ENCODE data around the gene UGGT1. TPM values are rescaled to one million over a fixed set of nuclear protein-coding genes. Genes with fewer than 3 reads are reported as not detected.

UGGT1 gene
- total RNA-seq, 1 experiment from 2014 or later: 55.9 TPM

DNA sequence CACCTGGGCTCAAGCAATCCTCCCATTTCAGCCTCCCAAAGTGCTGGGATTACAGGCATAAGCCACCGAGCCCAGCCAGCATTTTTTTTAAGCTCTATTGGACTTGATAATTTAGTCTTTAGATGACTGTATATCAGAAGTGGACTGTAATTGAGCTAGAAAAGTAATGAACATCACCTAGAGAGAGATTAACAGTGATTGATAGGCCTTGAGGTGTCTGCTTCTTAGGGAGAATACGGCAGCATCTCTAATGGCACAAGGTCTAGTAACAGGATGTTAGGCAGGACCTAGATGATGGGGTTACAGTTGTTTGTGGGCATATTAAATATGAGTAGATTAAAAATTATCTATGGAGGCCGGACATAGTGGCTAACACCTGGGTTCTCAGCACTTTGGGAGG lies 17.7 kb upstream of the UGGT1 start:
- no peak overlapping the region for H4K5ac ChIP-seq (ENCODE audit: insufficient read length, low read depth, low read length)
- H4K8ac ChIP-seq (replicated peaks; ENCODE audit: insufficient read length, low read depth, low read length): no peak overlapping the region
- H3K4me1 Mint-ChIP-seq: no peaks in the 10 kb centered on the region
- no peak overlapping the region for H3K27ac ChIP-seq (ENCODE audit: insufficient read length, low read depth, low read length)
- H3K36me3 Mint-ChIP-seq (ENCODE audit: insufficient read depth in 1 of 3, low read depth in 3 of 3): no peaks in the 10 kb centered on the region; a peak in 1 of 7 replicates
- no peaks in the 10 kb centered on the region for H3K4me1 ChIP-seq (ENCODE audit: insufficient read depth, low read length)
- H2BK12ac ChIP-seq (ENCODE audit: insufficient read length, low read depth, low read length): no peak overlapping the region
- peaks cover 0 to 4% of the 10 kb centered on the region in 2 experiments; a peak in 3 of 5 replicates for H3K9me3 Mint-ChIP-seq
- H3K9me3 ChIP-seq (ENCODE audit: control insufficient read depth, low read depth, low read length): no peaks in the 10 kb centered on the region
- TF ChIP-seq, protein P1, sequence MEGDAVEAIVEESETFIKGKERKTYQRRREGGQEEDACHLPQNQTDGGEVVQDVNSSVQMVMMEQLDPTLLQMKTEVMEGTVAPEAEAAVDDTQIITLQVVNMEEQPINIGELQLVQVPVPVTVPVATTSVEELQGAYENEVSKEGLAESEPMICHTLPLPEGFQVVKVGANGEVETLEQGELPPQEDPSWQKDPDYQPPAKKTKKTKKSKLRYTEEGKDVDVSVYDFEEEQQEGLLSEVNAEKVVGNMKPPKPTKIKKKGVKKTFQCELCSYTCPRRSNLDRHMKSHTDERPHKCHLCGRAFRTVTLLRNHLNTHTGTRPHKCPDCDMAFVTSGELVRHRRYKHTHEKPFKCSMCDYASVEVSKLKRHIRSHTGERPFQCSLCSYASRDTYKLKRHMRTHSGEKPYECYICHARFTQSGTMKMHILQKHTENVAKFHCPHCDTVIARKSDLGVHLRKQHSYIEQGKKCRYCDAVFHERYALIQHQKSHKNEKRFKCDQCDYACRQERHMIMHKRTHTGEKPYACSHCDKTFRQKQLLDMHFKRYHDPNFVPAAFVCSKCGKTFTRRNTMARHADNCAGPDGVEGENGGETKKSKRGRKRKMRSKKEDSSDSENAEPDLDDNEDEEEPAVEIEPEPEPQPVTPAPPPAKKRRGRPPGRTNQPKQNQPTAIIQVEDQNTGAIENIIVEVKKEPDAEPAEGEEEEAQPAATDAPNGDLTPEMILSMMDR (conservative IDR thresholded peaks at IDR 0.05): no peak
- no peak overlapping the region for H3K14ac ChIP-seq (ENCODE audit: insufficient read depth, low read length)
- no peak overlapping the region for H2BK20ac ChIP-seq (ENCODE audit: low read depth, low read length, poor library complexity, severe bottlenecking)
- no peak overlapping the region for H4K91ac ChIP-seq (ENCODE audit: insufficient read length, low read depth, low read length)
- H3K27me3 ChIP-seq (ENCODE audit: insufficient read depth, low read length): no peaks in the 10 kb centered on the region
- no peak overlapping the region for H2AFZ ChIP-seq (ENCODE audit: low read length)
- no peak overlapping the region for H3K56ac ChIP-seq (ENCODE audit: insufficient read length, low read depth, low read length)
- no CpG with 5 or more reads among the region's 3 CpGs for WGBS (ENCODE audit: extremely low coverage, insufficient read length, low lambda C conversion rate)
- no peak overlapping the region for H2AK5ac ChIP-seq (ENCODE audit: insufficient read length, low read length)
- no peak overlapping the region for H3K23ac ChIP-seq (ENCODE audit: insufficient read length, low read depth, low read length)
- no peaks in the 10 kb centered on the region for H3K79me1 ChIP-seq (ENCODE audit: insufficient read depth, low read depth, low read length, poor library complexity, severe bottlenecking)
- H3T11ph ChIP-seq (ENCODE audit: low read length): no peak overlapping the region
- no peak overlapping the region for H3K4ac ChIP-seq (ENCODE audit: low read depth, low read length)
- H3K27ac Mint-ChIP-seq: peak overlapping the region in 1 of 3 experiments; percentile 48; a peak in 1 of 7 replicates
- H3K27me3 Mint-ChIP-seq (ENCODE audit: low read depth): no peaks in the 10 kb centered on the region; the same call in 1 of the 2 replicates
- no peak overlapping the region for H3K9ac ChIP-seq (ENCODE audit: extremely low read depth, insufficient read length, low read length)
- H4K20me1 ChIP-seq (ENCODE audit: control insufficient read depth, insufficient read depth, insufficient read length): no peaks in the 10 kb centered on the region
- no peak for DNase-seq
- no peak overlapping the region for H3K18ac ChIP-seq (ENCODE audit: insufficient read length, low read depth, low read length)
- H3K23me2 ChIP-seq (ENCODE audit: insufficient read length, low read depth, low read length, poor library complexity, severe bottlenecking): no peaks in the 10 kb centered on the region
- H3K79me2 ChIP-seq (ENCODE audit: insufficient read depth, low read length): no peaks in the 10 kb centered on the region
- no peak overlapping the region for H3K4me3 Mint-ChIP-seq
- H3K4me2 ChIP-seq (ENCODE audit: insufficient read depth, insufficient read length, low read length): no peak overlapping the region
- H2BK15ac ChIP-seq (ENCODE audit: low read depth, low read length): no peak overlapping the region
- no peak overlapping the region for H2BK5ac ChIP-seq (ENCODE audit: insufficient read length, low read length)
- H2BK120ac ChIP-seq (ENCODE audit: low read depth, low read length, poor library complexity, severe bottlenecking): no peak overlapping the region

Measured in H9 (cell line).